Measurements from ENCODE around the gene GTF3C4.

The GTF3C4 gene

DNA sequence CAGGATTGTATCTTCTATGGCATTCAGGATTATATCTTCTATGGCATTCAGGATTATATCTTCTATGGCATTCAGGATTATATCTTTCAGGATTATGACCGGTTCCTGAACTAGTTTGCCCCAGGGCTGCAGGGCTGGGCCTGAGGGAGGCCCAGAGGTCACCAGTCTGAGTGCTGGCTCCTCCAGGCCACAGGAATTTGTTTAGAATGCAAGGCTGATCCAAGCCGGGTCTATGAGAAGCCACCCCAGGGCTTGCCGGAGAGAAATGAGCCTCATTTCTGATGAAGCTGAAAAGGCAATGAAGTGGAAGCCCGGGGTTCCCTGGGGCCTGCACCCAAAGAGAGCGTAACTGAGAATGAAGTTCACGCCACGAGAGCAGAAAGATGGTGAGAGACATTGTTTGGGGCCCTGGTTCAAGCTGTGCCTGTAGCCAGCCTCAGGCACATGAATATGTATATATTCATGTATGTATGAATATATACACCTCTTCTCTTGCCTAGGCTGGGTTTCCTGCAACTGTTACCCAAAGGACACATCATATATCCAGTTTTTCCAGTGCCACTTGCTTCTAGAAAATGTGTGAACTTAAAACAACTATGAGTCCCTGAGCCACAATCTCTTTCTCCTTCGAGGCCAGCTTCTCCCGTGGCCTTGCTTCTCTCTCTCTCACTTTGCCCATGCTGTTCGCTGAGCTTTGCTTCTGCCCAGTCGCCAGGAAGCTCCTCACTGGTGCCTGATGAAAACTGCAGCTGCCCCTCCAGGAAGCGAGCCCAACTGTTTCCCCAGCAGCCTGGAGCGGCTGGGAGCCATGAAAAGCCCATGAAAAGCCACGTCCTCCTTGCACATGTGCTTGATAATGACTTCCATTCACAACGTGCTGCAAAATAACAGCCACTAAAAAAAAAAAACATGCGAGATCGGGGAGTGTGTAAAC is 62.3 kb downstream of the GTF3C4 start:
- no peak for DNase-seq (ENCODE audit: low read depth)

GRCh38 chr9:132733260-132733815 is 63.1 kb downstream of the GTF3C4 start:
- no peak for DNase-seq (ENCODE audit: low read depth)

DNA sequence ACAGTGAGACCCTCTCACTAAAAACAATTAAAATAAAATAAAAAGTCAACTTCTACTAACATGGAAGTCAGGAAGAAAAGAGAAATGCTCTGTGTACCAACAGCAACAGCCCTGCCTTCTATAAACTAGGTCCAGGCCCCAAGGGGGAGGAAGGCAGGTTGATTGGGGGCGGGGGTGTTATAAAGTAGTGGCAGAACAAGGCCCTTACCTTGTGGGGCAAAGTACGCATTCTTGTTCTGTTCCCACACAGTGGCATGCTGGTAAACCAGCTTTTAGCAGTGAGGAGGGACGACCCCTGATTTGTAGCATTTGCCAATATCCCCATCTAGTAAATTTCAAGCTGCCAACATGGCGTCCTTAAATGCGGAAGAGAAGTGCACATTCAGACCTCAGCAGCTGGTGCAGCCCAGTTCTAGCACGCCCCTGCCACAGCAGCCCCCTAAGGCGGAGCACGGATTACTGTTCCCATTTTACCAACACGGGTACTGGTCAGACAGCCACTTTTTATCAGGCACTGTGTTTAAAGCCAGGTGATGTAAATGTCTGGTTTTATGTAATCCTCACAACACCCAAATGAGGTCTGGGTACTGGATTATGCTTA is 69.5 kb downstream of the GTF3C4 start:
- no peak for DNase-seq (ENCODE audit: low read depth)

- DNase-seq (ENCODE audit: low read depth): no peak
Measured at GRCh38 chr9:132740526-132741309, 70.5 kb downstream of the GTF3C4 start.

- DNase-seq (ENCODE audit: low read depth): no peak
Measured at GRCh38 chr9:132742821-132743311, 72.6 kb downstream of the GTF3C4 start.

- no peak for DNase-seq (ENCODE audit: low read depth)
Measured at GRCh38 chr9:132743931-132744479, 73.7 kb downstream of the GTF3C4 start.
